ENCODE data around the gene ATP5F1D. TPM values are rescaled to one million over a fixed set of nuclear protein-coding genes. Genes with fewer than 3 reads are reported as not detected.

ATP5F1D gene
- total and polyA plus RNA-seq, 2 of the 13 experiments (the other 11 are each of a cell fraction or from before 2014, with no cell fraction given): 39.4 to 78.7 TPM

DNA sequence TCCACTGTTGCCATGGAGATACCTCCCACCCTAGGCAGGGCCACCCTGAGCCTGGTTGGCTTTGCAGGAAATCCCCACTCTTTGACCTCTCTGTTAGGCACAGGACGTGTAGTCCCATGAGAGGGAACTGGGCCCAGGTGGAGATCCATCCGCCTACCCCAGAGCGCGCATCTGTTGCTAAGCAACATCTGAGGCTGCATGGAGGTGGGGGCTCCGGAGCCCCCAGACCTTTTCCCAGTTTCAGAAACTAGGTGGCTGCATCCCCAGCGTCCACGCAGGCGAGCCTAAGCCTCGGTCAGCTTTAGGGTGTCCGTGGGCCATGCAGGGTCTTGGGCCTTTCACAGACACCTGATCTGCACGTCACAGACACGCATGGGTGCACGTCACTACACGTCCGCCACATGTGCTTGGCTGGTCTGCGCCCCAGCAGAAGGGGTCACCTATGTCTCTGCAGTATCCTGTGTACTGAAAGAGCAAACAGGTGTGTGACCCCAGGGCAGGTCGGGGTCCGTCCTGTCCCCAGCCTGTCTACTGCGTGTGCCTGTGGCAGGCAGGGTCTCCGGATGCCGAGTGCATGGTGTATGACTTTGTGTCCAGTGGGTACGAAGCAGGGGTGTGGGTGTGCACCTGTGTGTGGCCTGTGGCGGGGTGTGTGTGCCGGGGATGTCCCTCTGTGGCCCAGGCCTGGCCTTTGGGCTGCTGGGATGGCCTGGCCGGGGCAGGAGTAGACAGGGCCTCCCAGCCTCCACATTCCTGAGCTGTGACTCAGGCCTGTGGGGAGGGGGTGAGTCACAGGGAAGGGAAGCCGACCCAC, 23.5 kb downstream of the ATP5F1D start (continued):
- TF ChIP-seq, protein P1, sequence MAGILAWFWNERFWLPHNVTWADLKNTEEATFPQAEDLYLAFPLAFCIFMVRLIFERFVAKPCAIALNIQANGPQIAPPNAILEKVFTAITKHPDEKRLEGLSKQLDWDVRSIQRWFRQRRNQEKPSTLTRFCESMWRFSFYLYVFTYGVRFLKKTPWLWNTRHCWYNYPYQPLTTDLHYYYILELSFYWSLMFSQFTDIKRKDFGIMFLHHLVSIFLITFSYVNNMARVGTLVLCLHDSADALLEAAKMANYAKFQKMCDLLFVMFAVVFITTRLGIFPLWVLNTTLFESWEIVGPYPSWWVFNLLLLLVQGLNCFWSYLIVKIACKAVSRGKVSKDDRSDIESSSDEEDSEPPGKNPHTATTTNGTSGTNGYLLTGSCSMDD (CRISPR knock-in tag; IDR thresholded peaks at IDR 0.05): no peak
- no peak for TF ChIP-seq KDM5B (CRISPR knock-in tag; IDR thresholded peaks at IDR 0.05; ENCODE audit: borderline replicate concordance)
- TF ChIP-seq NR2C2 (CRISPR knock-in tag; IDR thresholded peaks at IDR 0.05; ENCODE audit: borderline replicate concordance): no peak; the same call in 1 of the 2 replicates
- peak; percentile 99 for TF ChIP-seq FOSL1 (CRISPR knock-in tag; IDR thresholded peaks at IDR 0.05; ENCODE audit: borderline replicate concordance)
- TF ChIP-seq DNMT1 (CRISPR knock-in tag; IDR thresholded peaks at IDR 0.05): no peak; the same call in 1 of the 2 replicates
- 0 out of 2 replicates have a peak, but pooled peaks have one; percentile 19 for TF ChIP-seq ZFYVE20 (CRISPR knock-in tag; IDR thresholded peaks at IDR 0.05; ENCODE audit: borderline replicate concordance, low read depth)
- TF ChIP-seq, protein P2, sequence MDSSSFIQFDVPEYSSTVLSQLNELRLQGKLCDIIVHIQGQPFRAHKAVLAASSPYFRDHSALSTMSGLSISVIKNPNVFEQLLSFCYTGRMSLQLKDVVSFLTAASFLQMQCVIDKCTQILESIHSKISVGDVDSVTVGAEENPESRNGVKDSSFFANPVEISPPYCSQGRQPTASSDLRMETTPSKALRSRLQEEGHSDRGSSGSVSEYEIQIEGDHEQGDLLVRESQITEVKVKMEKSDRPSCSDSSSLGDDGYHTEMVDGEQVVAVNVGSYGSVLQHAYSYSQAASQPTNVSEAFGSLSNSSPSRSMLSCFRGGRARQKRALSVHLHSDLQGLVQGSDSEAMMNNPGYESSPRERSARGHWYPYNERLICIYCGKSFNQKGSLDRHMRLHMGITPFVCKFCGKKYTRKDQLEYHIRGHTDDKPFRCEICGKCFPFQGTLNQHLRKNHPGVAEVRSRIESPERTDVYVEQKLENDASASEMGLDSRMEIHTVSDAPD (CRISPR knock-in tag; IDR thresholded peaks at IDR 0.05): no peak
- peak; percentile 100 for TF ChIP-seq JUNB (CRISPR knock-in tag; IDR thresholded peaks at IDR 0.05; ENCODE audit: borderline replicate concordance)
- TF ChIP-seq NFYB (CRISPR knock-in tag; IDR thresholded peaks at IDR 0.05): no peak
- TF ChIP-seq, protein P3, sequence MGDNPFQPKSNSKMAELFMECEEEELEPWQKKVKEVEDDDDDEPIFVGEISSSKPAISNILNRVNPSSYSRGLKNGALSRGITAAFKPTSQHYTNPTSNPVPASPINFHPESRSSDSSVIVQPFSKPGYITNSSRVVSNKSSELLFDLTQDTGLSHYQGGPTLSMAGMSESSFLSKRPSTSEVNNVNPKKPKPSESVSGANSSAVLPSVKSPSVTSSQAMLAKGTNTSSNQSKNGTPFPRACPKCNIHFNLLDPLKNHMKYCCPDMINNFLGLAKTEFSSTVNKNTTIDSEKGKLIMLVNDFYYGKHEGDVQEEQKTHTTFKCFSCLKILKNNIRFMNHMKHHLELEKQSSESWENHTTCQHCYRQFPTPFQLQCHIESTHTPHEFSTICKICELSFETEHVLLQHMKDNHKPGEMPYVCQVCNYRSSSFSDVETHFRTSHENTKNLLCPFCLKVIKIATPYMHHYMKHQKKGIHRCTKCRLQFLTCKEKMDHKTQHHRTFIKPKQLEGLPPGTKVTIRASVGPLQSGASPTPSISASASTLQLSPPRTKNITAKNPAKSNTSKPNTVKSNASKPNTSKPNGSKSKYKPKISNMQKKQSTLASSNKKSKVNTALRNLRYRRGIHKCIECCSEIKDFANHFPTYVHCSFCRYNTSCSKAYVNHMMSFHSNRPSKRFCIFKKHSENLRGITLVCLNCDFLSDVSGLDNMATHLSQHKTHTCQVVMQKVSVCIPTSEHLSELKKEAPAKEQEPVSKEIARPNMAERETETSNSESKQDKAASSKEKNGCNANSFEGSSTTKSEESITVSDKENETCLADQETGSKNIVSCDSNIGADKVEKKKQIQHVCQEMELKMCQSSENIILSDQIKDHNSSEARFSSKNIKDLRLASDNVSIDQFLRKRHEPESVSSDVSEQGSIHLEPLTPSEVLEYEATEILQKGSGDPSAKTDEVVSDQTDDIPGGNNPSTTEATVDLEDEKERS (CRISPR knock-in tag; IDR thresholded peaks at IDR 0.05): 0 out of 2 replicates have a peak, but pooled peaks have one; percentile 10
- TF ChIP-seq ZNF644 (CRISPR knock-in tag; IDR thresholded peaks at IDR 0.05; ENCODE audit: low read depth): no peak
- TF ChIP-seq STAG1 (CRISPR knock-in tag; IDR thresholded peaks at IDR 0.05): no peak
- peak; percentile 35; the same call in 1 of the 2 replicates for TF ChIP-seq NCOR1 (IDR thresholded peaks at IDR 0.05; ENCODE audit: borderline replicate concordance, low read length)
- TF ChIP-seq, protein P4, sequence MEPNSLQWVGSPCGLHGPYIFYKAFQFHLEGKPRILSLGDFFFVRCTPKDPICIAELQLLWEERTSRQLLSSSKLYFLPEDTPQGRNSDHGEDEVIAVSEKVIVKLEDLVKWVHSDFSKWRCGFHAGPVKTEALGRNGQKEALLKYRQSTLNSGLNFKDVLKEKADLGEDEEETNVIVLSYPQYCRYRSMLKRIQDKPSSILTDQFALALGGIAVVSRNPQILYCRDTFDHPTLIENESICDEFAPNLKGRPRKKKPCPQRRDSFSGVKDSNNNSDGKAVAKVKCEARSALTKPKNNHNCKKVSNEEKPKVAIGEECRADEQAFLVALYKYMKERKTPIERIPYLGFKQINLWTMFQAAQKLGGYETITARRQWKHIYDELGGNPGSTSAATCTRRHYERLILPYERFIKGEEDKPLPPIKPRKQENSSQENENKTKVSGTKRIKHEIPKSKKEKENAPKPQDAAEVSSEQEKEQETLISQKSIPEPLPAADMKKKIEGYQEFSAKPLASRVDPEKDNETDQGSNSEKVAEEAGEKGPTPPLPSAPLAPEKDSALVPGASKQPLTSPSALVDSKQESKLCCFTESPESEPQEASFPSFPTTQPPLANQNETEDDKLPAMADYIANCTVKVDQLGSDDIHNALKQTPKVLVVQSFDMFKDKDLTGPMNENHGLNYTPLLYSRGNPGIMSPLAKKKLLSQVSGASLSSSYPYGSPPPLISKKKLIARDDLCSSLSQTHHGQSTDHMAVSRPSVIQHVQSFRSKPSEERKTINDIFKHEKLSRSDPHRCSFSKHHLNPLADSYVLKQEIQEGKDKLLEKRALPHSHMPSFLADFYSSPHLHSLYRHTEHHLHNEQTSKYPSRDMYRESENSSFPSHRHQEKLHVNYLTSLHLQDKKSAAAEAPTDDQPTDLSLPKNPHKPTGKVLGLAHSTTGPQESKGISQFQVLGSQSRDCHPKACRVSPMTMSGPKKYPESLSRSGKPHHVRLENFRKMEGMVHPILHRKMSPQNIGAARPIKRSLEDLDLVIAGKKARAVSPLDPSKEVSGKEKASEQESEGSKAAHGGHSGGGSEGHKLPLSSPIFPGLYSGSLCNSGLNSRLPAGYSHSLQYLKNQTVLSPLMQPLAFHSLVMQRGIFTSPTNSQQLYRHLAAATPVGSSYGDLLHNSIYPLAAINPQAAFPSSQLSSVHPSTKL (CRISPR knock-in tag; IDR thresholded peaks at IDR 0.05): peak; percentile 53; the same call in 1 of the 2 replicates
- TF ChIP-seq, protein P5, sequence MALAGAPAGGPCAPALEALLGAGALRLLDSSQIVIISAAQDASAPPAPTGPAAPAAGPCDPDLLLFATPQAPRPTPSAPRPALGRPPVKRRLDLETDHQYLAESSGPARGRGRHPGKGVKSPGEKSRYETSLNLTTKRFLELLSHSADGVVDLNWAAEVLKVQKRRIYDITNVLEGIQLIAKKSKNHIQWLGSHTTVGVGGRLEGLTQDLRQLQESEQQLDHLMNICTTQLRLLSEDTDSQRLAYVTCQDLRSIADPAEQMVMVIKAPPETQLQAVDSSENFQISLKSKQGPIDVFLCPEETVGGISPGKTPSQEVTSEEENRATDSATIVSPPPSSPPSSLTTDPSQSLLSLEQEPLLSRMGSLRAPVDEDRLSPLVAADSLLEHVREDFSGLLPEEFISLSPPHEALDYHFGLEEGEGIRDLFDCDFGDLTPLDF (CRISPR knock-in tag; IDR thresholded peaks at IDR 0.05): no peak
- TF ChIP-seq TOPORS (CRISPR knock-in tag; IDR thresholded peaks at IDR 0.05): no peak
- no peak for TF ChIP-seq THYN1 (CRISPR knock-in tag; IDR thresholded peaks at IDR 0.05; ENCODE audit: borderline replicate concordance, low read depth)

All from HepG2 (cell line).